GM12875 (cell line): ENCODE results near the gene STK24.
"Not testable (repeated sequence)": the region's sequence is repeated elsewhere in the genome, so short reads cannot be mapped to it uniquely, and the experiment has no call there.

Experiments
- H3K4me3 ChIP-seq: one replicate; pipeline ENCODE4 v1.5.1; 2011; ENCODE audit warnings: low read depth, low read length, control low read depth
- TF ChIP-seq, protein P1 (sequence below): IDR thresholded peaks from 2 replicates; pipeline ENCODE4 v1.5.1; 2011; ENCODE audit warnings: low read depth, mild to moderate bottlenecking, control low read depth, inconsistent platforms, low read length, moderate library complexity, borderline replicate concordance; ENCODE audit not compliant: insufficient read depth

Gene STK24

GRCh38 chr13:98415326-98416070 is 161.4 kb downstream of the STK24 start:
- TF ChIP-seq, protein P1, sequence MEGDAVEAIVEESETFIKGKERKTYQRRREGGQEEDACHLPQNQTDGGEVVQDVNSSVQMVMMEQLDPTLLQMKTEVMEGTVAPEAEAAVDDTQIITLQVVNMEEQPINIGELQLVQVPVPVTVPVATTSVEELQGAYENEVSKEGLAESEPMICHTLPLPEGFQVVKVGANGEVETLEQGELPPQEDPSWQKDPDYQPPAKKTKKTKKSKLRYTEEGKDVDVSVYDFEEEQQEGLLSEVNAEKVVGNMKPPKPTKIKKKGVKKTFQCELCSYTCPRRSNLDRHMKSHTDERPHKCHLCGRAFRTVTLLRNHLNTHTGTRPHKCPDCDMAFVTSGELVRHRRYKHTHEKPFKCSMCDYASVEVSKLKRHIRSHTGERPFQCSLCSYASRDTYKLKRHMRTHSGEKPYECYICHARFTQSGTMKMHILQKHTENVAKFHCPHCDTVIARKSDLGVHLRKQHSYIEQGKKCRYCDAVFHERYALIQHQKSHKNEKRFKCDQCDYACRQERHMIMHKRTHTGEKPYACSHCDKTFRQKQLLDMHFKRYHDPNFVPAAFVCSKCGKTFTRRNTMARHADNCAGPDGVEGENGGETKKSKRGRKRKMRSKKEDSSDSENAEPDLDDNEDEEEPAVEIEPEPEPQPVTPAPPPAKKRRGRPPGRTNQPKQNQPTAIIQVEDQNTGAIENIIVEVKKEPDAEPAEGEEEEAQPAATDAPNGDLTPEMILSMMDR, result no peak

DNA sequence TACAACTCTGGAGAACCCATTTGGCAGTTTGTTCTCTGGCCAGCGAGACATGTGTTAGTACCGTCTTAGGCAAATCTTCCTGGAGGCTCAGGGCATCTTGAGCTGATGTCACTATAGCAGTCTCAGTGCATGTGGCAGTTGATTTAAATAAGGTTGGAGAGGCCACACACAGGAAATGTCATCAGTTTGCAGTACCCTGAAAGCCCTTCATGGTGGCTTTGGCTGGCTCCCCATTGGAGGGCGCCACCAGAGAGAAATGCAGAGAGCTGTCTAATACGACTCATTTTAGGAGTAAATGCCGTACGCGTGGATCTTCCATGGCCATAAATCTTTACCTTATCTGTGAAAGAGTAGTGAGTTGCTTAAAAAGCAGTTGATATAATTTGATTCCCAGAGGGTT is 163.1 kb downstream of the STK24 start:
- TF ChIP-seq, protein P1, result no peak
- H3K4me3 ChIP-seq, result no peak overlapping the region

More at GRCh38 chr13:98415326-98416070, 161.4 kb downstream of the STK24 start:
- H3K4me3 ChIP-seq, result no peak overlapping the region

GRCh38 chr13:98413278-98413677 is 163.6 kb downstream of the STK24 start:
- not testable (repeated sequence) for H3K4me3 ChIP-seq

DNA sequence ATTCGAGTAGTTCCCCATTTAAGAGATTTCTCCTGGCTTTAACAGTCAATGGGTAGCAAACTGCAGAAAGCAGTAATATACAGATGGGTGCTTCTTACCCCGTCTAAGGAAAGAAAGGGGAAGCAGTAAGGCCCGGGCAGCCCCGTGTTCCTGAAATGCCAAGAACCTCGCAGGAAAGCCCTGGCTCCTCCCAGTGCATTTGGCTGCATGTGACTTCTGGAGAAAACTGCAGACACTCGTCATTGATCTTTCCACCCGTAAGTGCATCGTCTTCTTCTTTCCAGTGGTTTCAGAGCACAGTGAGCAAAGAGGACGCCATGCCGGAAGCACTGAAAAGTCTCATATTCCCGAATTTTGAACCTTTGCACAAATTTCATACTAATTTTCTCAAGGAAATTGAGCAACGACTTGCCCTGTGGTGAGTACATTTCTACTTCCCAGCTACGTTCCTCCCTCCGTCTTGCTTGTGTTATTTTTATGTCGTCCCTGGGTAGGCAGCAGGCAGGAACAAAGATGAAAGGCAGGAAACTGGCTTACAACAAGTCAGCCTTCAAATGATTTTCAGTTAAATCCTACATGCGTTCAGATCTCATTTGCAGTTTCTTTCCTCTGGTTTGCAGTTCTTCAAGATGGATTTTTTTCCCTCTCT is 165.2 kb downstream of the STK24 start:
- TF ChIP-seq, protein P1, result no peak
- H3K4me3 ChIP-seq, result no peak overlapping the region

DNA sequence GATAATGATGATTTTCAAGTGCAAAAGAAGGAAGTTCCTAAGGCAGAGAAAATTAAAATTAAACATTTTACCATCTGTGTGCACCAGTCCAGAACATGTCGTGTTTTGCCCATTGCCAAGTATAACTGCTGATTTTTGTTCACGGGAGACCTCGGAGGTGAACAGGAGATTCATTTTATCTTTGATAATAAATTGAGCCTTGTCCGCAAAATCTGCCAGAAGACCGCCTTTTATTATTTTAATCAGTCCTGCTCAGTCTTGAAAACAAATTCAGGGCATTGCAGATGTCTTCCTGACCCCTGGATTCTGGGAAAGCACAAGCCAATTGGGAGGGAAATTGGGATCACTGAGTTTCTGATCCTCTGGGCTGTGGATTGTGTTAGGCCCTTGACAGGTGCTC is 165.9 kb downstream of the STK24 start:
- H3K4me3 ChIP-seq, result no peak overlapping the region
- TF ChIP-seq, protein P1, result no peak

DNA sequence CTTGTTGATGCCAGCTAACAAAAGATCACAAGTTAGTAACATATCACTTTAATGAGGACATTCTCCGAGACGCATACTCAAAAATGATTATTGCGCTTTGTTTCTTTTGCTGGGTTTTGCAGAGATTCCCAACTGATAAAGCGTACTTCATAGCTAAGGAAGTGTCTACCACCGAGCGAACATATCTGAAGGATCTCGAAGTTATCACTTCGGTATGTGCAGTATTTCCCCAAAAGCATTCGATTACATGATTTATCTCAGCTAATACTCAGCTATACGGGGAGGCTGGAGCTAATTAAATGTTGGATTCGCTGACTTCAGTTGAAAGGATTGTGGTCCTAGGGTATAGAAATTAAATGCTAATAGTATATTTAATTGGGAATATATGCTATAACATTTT is 166.3 kb downstream of the STK24 start:
- no peak overlapping the region for H3K4me3 ChIP-seq
- TF ChIP-seq, protein P1, result no peak

- H3K4me3 ChIP-seq, result no peak overlapping the region
- TF ChIP-seq, protein P1, result no peak
These were observed 167.6 kb downstream of the STK24 start for GRCh38 chr13:98409281-98409680.
